ENCODE measurements around the gene GARRE1. TPM values are rescaled to one million over a fixed set of nuclear protein-coding genes. Genes with fewer than 3 reads are reported as not detected.

Gene GARRE1
- total and polyA plus RNA-seq, 2 of the 8 experiments (the other 6 are each of a cell fraction or from before 2014, with no cell fraction given), result 16.4 to 23.1 TPM

DNA sequence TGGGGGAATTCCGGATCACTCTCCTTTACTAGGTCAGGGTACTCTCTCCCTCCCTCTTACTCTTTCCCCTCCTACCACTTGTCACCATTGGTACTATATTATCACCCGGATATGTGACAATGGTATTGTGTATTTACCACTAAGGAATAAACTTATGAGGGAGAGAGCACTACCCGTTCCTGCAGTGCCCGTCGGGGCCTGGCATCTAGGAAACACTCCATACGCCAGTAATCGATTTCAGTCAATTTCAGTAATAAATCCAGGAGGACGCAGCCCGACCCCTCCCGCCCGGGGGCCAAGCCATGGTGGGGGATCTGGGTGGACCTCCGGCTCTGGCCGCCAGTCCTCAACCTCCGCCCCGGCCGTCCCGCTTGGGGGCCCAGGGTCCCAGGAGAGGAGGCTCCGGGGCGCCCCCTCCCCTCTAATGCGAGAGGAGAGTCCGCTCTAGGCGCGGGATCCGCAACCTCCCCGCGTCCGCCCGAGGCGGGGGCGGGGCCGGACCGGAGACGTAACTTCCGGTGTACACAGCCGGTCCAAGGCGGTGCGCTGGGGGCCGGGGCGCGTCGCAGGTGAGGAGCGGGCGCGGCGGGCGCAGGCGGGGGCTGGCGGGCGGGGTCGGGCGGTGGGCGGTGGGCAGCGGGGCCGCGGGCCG lies at the start of gene GARRE1 (continued):
- TF ChIP-seq, protein P1, sequence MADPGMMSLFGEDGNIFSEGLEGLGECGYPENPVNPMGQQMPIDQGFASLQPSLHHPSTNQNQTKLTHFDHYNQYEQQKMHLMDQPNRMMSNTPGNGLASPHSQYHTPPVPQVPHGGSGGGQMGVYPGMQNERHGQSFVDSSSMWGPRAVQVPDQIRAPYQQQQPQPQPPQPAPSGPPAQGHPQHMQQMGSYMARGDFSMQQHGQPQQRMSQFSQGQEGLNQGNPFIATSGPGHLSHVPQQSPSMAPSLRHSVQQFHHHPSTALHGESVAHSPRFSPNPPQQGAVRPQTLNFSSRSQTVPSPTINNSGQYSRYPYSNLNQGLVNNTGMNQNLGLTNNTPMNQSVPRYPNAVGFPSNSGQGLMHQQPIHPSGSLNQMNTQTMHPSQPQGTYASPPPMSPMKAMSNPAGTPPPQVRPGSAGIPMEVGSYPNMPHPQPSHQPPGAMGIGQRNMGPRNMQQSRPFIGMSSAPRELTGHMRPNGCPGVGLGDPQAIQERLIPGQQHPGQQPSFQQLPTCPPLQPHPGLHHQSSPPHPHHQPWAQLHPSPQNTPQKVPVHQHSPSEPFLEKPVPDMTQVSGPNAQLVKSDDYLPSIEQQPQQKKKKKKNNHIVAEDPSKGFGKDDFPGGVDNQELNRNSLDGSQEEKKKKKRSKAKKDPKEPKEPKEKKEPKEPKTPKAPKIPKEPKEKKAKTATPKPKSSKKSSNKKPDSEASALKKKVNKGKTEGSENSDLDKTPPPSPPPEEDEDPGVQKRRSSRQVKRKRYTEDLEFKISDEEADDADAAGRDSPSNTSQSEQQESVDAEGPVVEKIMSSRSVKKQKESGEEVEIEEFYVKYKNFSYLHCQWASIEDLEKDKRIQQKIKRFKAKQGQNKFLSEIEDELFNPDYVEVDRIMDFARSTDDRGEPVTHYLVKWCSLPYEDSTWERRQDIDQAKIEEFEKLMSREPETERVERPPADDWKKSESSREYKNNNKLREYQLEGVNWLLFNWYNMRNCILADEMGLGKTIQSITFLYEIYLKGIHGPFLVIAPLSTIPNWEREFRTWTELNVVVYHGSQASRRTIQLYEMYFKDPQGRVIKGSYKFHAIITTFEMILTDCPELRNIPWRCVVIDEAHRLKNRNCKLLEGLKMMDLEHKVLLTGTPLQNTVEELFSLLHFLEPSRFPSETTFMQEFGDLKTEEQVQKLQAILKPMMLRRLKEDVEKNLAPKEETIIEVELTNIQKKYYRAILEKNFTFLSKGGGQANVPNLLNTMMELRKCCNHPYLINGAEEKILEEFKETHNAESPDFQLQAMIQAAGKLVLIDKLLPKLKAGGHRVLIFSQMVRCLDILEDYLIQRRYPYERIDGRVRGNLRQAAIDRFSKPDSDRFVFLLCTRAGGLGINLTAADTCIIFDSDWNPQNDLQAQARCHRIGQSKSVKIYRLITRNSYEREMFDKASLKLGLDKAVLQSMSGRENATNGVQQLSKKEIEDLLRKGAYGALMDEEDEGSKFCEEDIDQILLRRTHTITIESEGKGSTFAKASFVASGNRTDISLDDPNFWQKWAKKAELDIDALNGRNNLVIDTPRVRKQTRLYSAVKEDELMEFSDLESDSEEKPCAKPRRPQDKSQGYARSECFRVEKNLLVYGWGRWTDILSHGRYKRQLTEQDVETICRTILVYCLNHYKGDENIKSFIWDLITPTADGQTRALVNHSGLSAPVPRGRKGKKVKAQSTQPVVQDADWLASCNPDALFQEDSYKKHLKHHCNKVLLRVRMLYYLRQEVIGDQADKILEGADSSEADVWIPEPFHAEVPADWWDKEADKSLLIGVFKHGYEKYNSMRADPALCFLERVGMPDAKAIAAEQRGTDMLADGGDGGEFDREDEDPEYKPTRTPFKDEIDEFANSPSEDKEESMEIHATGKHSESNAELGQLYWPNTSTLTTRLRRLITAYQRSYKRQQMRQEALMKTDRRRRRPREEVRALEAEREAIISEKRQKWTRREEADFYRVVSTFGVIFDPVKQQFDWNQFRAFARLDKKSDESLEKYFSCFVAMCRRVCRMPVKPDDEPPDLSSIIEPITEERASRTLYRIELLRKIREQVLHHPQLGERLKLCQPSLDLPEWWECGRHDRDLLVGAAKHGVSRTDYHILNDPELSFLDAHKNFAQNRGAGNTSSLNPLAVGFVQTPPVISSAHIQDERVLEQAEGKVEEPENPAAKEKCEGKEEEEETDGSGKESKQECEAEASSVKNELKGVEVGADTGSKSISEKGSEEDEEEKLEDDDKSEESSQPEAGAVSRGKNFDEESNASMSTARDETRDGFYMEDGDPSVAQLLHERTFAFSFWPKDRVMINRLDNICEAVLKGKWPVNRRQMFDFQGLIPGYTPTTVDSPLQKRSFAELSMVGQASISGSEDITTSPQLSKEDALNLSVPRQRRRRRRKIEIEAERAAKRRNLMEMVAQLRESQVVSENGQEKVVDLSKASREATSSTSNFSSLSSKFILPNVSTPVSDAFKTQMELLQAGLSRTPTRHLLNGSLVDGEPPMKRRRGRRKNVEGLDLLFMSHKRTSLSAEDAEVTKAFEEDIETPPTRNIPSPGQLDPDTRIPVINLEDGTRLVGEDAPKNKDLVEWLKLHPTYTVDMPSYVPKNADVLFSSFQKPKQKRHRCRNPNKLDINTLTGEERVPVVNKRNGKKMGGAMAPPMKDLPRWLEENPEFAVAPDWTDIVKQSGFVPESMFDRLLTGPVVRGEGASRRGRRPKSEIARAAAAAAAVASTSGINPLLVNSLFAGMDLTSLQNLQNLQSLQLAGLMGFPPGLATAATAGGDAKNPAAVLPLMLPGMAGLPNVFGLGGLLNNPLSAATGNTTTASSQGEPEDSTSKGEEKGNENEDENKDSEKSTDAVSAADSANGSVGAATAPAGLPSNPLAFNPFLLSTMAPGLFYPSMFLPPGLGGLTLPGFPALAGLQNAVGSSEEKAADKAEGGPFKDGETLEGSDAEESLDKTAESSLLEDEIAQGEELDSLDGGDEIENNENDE (IDR thresholded peaks at IDR 0.05; ENCODE audit: insufficient replicate concordance, low read length), result no peak
- peak; percentile 73; the same call in 1 of the 2 replicates for TF ChIP-seq EGR1 (IDR thresholded peaks at IDR 0.05; ENCODE audit: borderline replicate concordance, low read depth, low read length)
- TF ChIP-seq JUND (IDR thresholded peaks at IDR 0.05; ENCODE audit: low read length), result no peak

Data from H1 (cell line).